ENCODE data around the gene ZFR. TPM values are rescaled to one million over a fixed set of nuclear protein-coding genes. Genes with fewer than 3 reads are reported as not detected.

The ZFR gene
- total RNA-seq, 3 donors from 2014 or later = 44.0 to 73.3 (median 44.7) TPM

- H3K4me3 ChIP-seq = no peak overlapping the region
- H3K9me3 ChIP-seq = no peaks in the 10 kb centered on the region
- ATAC-seq (no peak), DNase-seq (no peak)
- no peak for TF ChIP-seq CTCF (IDR thresholded peaks at IDR 0.05)
- intact Hi-C loops (cut with DNase I, micrococcal nuclease) = no loop called here
- no peaks in the 10 kb centered on the region for H3K4me1 ChIP-seq (ENCODE audit: low read depth)
- H3K36me3 ChIP-seq (ENCODE audit: low read depth) = no peaks in the 10 kb centered on the region
These were observed 85.9 kb downstream of the ZFR start for GRCh38 chr5:32358611-32359010.

- H3K4me1 ChIP-seq (ENCODE audit: low read depth) = no peaks in the 10 kb centered on the region
- no peaks in the 10 kb centered on the region for H3K9me3 ChIP-seq
- no peak for ATAC-seq
- no peaks in the 10 kb centered on the region for H3K36me3 ChIP-seq (ENCODE audit: low read depth)
- no peak overlapping the region for H3K4me3 ChIP-seq
- TF ChIP-seq CTCF (IDR thresholded peaks at IDR 0.05) = no peak
- DNase-seq = no peak
- intact Hi-C loops (cut with DNase I, micrococcal nuclease) = no loop called here
These were observed 86.9 kb downstream of the ZFR start for GRCh38 chr5:32357658-32358057.

GRCh38 chr5:32355686-32356085 lies 88.9 kb downstream of the ZFR start:
- no peak overlapping the region for H3K4me3 ChIP-seq
- no peaks in the 10 kb centered on the region for H3K4me1 ChIP-seq (ENCODE audit: low read depth)

GRCh38 chr5:32353420-32353819 lies 91.1 kb downstream of the ZFR start:
- no peaks in the 10 kb centered on the region for H3K9me3 ChIP-seq
- intact Hi-C loops (cut with DNase I, micrococcal nuclease) = no loop called here
- no peak overlapping the region for H3K4me3 ChIP-seq
- no peaks in the 10 kb centered on the region for H3K4me1 ChIP-seq (ENCODE audit: low read depth)
- DNase-seq = no peak
- TF ChIP-seq CTCF (IDR thresholded peaks at IDR 0.05) = no peak
- no peaks in the 10 kb centered on the region for H3K36me3 ChIP-seq (ENCODE audit: low read depth)
- no peak for ATAC-seq

More at GRCh38 chr5:32355686-32356085, 88.9 kb downstream of the ZFR start:
- no peaks in the 10 kb centered on the region for H3K36me3 ChIP-seq (ENCODE audit: low read depth)
- intact Hi-C loops (cut with DNase I, micrococcal nuclease) = no loop called here
- H3K9me3 ChIP-seq = no peaks in the 10 kb centered on the region
- no peak for TF ChIP-seq CTCF (IDR thresholded peaks at IDR 0.05)
- DNase-seq (no peak), ATAC-seq (no peak)

- Histone ChIP-seq H3K36me3 (ENCODE audit: low read depth) (no peaks in the 10 kb centered on the region), H3K4me3 (no peak overlapping the region), H3K9me3 (no peaks in the 10 kb centered on the region), H3K4me1 (ENCODE audit: low read depth) (no peaks in the 10 kb centered on the region)
- no peak for TF ChIP-seq CTCF (IDR thresholded peaks at IDR 0.05)
- DNase-seq = no peak
- intact Hi-C loops (cut with DNase I, micrococcal nuclease) = no loop called here
- ATAC-seq = no peak
These were observed 91.9 kb downstream of the ZFR start for GRCh38 chr5:32352685-32353084.

GRCh38 chr5:32346869-32347268 lies 97.7 kb downstream of the ZFR start:
- DNase-seq = no peak
- intact Hi-C loops (cut with DNase I, micrococcal nuclease) = no loop called here
- TF ChIP-seq CTCF (IDR thresholded peaks at IDR 0.05) = no peak
- ATAC-seq = no peak
- H3K4me1 ChIP-seq (ENCODE audit: low read depth) = no peaks in the 10 kb centered on the region
- no peaks in the 10 kb centered on the region for H3K9me3 ChIP-seq
- H3K4me3 ChIP-seq = no peak overlapping the region
- H3K36me3 ChIP-seq (ENCODE audit: low read depth) = no peaks in the 10 kb centered on the region
